HG02885 (cell line): Measurements from ENCODE around the gene NNMT.

Experiments used
- ATAC-seq: cut with Tn5 transposase; IDR thresholded peaks from one replicate; pipeline ENCODE4 v1.9.1; 2021; ENCODE audit warnings: mild to moderate bottlenecking; ENCODE audit not compliant: unreplicated experiment, poor library complexity

The NNMT gene

GRCh38 chr11:114281388-114281956 is 14.7 kb upstream of the NNMT start:
- no peak for ATAC-seq

- ATAC-seq: no peak
Observed at GRCh38 chr11:114282488-114282887, 13.7 kb upstream of the NNMT start.

GRCh38 chr11:114283422-114283821 is 12.8 kb upstream of the NNMT start:
- ATAC-seq: no peak

- ATAC-seq: no peak
Observed at GRCh38 chr11:114284021-114284420, 12.2 kb upstream of the NNMT start.

- no peak for ATAC-seq
Observed at GRCh38 chr11:114284914-114285313, 11.3 kb upstream of the NNMT start.

DNA sequence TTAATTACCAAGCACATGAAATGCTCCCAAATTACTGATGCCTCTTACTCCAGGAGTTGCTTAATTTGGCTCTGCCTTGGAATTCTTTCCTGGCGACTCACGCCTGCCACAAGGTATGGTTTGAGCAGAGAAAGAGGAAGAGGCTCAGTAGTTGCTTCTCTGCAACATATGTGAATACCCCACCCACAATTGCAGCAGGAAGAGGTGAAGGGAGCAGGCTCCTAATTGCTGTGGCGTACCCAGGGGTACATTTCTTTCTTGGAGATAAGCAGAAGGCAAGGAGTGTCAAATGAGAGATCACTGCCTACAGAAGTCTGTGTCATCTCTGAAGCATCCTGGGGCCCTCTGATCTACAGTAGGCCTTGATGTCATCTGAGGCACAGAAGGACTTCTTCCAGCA is 10.6 kb upstream of the NNMT start:
- no peak for ATAC-seq

GRCh38 chr11:114286229-114286628 is 10.0 kb upstream of the NNMT start:
- ATAC-seq: no peak

DNA sequence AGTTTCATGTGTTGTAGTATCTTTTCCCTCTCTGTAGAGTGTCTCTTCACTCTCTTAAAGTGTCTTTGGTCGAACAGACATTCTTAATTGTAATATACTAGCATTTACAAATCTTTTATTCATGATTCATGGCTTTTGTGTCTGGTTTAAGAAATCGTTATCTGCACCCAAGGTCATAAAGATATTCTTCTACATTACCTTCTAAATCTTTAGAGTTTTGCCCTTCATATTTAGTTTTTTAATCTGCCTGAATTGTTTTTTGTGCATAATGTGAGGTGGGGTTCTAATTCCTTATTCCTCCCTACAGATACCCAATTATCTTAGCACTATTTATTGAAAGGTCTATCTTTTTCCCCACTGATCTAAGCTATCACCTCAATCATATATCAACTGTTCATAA is 9.0 kb upstream of the NNMT start:
- ATAC-seq: no peak

- no peak for ATAC-seq
Observed at GRCh38 chr11:114288136-114288535, 8.1 kb upstream of the NNMT start.

DNA sequence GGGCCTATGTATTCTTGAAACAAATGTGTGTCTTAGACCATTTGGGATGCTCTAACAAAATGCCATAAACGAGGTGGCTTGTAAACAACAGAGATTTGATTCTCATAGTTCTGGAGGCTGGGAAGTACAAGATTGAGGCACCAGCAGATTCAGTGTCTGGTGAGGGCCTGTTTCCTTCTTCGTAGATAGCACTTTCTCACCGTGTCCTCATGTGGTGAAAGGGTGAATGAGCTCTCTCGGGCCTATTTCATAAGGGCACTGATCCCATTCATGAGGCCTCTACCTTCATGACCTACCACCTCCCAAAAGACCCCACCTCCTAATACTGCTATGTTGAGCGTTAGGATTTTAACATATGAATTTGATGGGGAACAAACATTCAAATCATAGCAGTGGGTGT is 6.4 kb upstream of the NNMT start:
- no peak for ATAC-seq

DNA sequence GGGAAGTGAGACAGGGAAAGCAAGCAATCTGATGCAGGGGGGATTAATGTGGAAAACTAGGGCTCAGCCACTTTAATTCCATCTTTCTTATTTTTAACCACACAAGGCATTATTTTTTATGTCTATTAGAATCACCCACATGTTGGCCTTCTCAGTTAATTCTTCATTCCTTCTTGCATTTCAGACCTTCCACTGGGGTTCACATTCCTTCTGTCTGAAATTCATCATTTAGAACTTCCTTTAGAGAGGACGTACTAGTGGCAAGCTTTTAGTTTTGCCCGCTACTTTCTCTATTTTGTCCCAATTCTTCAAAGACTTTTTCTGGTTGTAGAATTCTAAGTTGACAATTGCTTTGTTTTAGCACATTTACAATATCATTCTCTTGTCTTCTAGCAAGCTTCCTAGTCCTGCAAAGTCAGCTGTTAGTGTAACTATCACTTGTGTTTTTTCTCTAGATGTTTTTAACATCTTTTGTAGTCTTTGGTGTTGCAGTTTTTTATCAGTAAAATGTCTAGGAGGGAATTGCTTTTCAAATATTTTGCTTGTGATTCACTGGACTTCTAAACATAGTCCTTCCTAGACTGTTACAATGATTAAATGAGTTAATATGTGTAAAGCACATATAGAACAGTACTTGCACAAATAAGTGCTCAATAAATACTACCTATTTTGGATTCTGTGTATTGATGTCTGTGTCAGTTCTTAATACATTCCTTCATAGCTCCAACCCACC is 5.5 kb upstream of the NNMT start:
- no peak for ATAC-seq

DNA sequence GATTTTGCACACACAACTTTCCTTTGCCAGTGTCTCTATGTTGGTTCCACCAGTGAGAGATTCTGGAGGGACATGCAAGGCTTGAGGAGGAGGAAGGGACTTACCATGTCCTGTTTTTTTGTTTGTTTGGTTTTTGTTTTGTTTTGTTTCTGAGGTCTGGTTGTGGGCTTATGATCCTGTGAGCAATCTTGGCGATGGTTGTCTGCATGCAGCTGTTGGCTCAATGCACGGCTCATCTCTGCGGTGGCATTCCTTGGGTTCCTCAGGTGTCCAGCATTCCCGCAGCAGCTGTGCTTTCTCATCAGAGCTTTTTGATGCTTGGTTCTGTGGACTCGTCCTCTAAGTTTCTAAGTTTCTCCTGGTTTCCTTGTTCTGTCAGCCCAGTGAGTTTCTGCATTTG is 4.8 kb upstream of the NNMT start:
- ATAC-seq: no peak

GRCh38 chr11:114291842-114292680 is 4.1 kb upstream of the NNMT start:
- ATAC-seq: no peak

DNA sequence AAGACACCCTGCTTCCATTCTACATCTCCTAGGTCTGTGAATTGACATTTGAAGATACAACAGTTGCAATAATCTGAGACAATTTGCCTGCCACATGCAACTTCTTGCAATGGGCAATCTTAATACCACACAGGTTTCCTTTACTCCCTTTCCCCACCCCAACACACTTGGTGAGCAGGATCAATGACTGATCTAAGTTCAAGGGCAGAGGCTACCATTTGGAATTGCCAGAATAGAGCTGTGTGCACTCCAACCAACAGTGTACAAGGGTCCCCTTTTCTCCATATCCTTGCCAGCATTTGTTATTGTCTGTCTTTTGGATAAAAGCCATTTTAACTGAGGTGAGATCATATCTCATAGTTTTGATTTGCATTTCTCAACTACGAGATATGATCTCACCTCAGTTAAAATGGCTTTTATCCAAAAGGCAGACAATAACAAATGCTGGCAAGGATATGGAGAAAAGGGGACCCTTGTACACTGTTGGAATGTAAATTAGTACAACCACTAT is 2.9 kb upstream of the NNMT start:
- no peak for ATAC-seq

DNA sequence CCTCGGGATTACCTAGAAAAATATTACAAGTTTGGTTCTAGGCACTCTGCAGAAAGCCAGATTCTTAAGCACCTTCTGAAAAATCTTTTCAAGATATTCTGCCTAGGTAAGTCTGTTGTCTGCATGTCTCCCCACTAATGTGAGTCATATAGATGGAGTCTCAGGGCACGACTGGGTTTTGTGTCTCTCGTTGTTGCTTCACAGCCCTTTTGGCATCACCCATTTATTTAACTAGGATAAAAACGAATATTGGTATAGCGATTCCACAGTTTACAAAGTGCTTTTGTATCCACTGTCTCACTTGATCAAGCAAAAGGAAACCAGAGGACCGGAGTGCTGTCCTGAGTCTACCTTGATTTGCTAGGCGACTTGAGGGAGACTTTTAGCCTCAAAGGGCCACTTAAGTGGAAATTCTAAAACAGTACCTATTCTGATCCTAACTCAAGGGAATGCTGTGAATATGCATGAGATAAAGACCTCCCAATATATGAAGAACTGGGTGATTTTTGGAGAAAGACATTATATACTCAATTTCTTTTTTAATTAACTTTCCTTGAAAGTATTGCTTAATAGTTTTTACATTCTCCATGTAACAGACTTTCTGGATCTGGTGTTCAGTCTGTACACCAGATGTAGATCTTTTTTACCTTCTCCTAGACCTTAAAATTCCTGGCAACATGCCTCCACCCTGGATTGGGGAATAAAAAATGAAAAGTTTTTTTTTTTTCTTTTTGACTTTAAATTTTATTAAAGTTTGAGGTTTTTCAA is 590 bp downstream of the NNMT start:
- no peak for ATAC-seq

DNA sequence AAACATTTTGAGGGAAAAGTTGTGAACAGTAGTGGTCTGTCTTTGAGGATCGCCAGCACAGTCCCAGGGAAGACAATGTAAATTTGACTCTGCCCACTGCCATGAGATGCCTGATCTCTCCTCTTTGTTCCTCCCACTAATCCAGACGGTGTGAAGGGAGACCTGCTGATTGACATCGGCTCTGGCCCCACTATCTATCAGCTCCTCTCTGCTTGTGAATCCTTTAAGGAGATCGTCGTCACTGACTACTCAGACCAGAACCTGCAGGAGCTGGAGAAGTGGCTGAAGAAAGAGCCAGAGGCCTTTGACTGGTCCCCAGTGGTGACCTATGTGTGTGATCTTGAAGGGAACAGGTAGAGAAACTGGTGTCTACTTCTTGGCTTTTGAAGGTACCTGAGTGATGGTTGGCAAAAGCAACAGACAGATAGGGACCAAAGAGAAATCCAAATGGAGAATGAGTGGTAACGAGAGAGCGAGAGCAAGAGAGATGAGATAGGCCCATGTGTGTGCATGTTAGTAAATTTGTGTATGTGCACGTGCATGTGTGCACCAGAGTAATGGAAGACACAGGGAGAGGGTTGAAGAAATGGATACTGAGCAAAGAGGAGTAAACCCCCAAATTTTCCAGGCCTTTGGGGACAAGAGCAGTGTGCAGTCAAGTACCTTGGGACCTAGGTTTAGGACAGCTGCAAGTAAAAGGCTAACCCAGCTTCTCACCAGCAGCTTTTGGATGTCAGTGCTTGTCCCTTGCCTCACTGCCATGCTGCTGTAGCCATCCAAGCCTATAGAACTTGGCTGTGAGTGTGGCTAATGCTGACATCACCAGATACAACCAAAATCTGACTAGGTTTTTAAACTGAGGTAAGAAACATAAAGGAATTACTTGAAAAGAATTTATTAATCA is 1.9 kb downstream of the NNMT start:
- ATAC-seq: no peak

DNA sequence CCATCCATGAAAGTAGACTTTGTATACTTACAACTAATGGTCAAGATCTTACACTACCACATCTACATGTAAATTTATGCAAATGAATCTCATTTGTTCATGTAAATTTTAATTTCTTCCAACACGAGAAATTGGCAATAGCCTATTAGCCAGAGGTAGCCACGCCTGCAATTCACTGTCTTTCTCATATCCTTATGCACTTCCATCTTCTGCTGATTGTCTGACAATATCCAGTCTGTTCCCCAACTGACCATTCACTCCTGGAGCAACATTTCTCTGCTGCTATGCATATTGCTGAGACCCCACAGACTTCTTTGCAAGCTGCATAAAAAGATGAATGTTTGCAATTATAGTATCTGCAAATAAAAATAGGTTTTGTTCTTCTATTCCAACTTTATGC is 2.5 kb downstream of the NNMT start:
- ATAC-seq: no peak

DNA sequence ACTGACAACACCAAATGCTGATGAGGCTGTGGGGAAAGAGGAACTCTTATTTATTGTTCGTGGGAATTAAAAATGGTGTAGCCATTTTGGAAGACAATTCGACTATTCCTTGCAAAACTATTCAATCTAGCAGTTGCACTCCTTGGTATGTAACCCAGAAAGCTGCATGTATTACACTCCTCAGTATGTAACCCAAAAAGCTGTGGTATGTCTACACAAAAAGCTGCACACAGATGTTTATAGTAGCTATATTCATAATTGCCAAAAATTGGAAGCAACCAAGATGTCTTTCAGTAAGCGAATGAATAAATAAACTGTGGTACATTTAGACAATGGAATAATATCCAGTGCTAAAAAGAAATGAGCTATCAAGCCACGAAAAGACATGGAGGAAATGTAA is 4.9 kb downstream of the NNMT start:
- no peak for ATAC-seq

- ATAC-seq: no peak
Observed at GRCh38 chr11:114301927-114302326, 5.7 kb downstream of the NNMT start.

DNA sequence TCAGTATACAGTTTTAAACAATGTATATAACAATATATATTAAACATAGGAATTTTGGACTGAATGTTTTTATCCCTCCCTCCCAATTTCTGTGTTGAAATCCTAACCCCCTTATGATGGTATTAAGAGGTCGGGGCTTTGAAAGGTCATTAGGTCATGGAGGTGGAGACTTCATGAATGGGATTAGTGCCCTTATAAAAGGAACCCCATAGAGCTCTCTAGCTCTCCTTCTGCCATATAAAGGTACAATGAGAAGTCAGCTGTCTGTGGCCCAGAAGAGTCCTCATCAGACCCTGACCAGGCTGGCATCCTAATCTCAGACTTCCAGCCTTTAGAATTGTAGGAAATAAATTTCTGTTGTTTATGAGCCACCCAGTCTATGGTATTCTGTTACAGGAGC is 6.5 kb downstream of the NNMT start:
- ATAC-seq: no peak
